Loucy (cell line): Measurements from ENCODE around the gene USP2.

ENCODE experiments used
- CTCF ChIP-seq: fragments of 200-600 bp; sonication (generic); conservative IDR thresholded peaks from 2 replicates; pipeline ENCODE4 v1.5.1; 2014; ENCODE audit warnings: mild to moderate bottlenecking, antibody characterized with exemption, low read length
- EZH2phosphoT487 ChIP-seq: fragments of 200-600 bp; IDR thresholded peaks from 2 replicates; pipeline ENCODE4 v1.6.1; 2018; ENCODE audit warnings: antibody characterized with exemption, mild to moderate bottlenecking, moderate library complexity, borderline replicate concordance

- TF ChIP-seq EZH2phosphoT487 (no peak), CTCF (no peak)
These were observed 17.5 kb downstream of the USP2 start for GRCh38 chr11:119363851-119364590.
